ENCODE data around the gene BIVM. TPM values are rescaled to one million over a fixed set of nuclear protein-coding genes. Genes with fewer than 3 reads are reported as not detected.

Gene BIVM
- total RNA-seq (60.2 TPM), polyA plus RNA-seq (14.3 TPM)

DNA sequence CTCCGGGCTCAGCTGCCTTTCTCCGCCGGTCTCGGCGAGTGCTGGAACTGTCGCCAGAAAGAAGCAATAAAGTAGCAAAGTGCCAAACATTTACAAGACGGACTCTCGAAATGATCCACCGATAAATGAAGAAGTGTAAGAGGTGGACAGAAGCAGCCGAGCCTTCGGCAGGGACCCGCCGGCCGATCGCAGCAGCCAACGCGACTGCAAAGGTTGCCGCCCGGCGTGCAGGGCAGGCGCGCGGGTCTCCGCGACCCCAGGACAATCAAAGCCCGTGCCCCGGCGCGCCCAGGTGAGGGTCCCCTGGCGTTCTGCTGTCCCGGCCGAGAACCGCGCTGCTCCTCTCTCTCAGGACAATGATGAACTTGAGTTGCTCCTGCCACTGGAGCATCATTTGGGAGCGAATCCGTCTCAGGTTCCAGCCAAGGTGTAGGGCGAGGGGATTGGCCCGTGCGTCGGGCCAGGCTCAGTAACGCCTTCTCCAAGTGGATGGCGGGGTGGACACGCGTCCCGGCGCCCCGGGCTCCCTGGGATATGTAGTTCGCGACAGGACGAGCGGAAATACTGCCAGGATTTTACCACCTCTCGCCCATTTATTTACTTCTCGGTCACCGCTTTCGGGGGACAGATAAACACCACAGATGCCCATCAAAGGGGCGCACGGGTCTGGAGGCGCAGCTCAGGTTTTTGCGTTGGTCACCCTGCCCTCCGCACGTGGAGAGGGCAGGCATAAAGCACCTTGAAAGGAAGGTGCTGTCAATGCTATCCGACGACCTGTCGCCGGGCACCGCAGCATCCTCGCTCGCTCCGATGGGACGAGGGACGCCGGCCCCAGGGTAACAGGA, at the start of gene BIVM, which contains the start of gene POGLUT2:
BIVM (plus strand) TSS at position 539 of the 845 bp plus-strand sequence. CDS start 8,149 bp downstream, outside the sequence.
POGLUT2 (minus strand) TSS at position 396 of the 845 bp plus-strand sequence; CDS start at position 90, 306 bp downstream.
- DNase-seq (ENCODE audit: extremely low spot score): peak; percentile 85
- H3K27ac ChIP-seq (ENCODE audit: low read depth): peak within 1 kb of the TSS; percentile 18
- WGBS: under 1% methylated on average over 72 of the region's 72 CpGs
- H3K4me3 ChIP-seq (ENCODE audit: low read depth, low read length): peak within 1 kb of the TSS; percentile 90
- peaks cover 1% of the 10 kb centered on the region for H3K36me3 ChIP-seq (ENCODE audit: insufficient read depth)
- H3K4me1 ChIP-seq (ENCODE audit: insufficient read depth): no peaks in the 10 kb centered on the region

GRCh38 chr13:102751886-102752285, 47.0 kb upstream of the BIVM start:
- DNase-seq (ENCODE audit: extremely low spot score): no peak
- H3K4me3 ChIP-seq (ENCODE audit: low read depth, low read length): no peak overlapping the region
- 95% methylated on average over 3 of the region's 3 CpGs for WGBS
- no peaks in the 10 kb centered on the region for H3K4me1 ChIP-seq (ENCODE audit: insufficient read depth)
- no peaks in the 10 kb centered on the region for H3K36me3 ChIP-seq (ENCODE audit: insufficient read depth)
- no peak overlapping the region for H3K27ac ChIP-seq (ENCODE audit: low read depth)

DNA sequence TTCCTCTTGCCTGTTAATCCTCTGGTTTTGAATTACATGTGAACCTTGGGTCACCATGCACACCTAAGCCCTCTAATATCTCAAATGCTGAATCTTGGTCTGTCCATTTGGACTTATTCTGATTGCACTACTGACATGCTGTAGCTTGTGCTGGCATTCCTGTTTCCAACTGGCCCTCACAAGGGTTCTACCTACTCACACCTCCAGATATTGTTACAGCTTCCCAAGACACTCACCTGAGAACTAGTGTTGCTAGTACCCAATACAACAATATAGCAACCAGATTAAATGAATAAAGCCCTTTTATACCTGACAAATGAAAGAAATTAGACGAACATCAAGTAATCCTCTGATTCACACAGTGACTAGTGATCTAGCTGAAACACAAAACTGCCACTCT, 41.9 kb upstream of the BIVM start:
- Histone ChIP-seq H3K36me3 (ENCODE audit: insufficient read depth) (no peaks in the 10 kb centered on the region), H3K4me1 (ENCODE audit: insufficient read depth) (no peaks in the 10 kb centered on the region), H3K4me3 (ENCODE audit: low read depth, low read length) (no peak overlapping the region), H3K27ac (ENCODE audit: low read depth) (no peak overlapping the region)
- no peak for DNase-seq (ENCODE audit: extremely low spot score)
- 88% methylated on average over 1 of the region's 1 CpG for WGBS

GRCh38 chr13:102758842-102759241, 40.1 kb upstream of the BIVM start:
- DNase-seq (ENCODE audit: extremely low spot score): no peak
- WGBS: 85% methylated on average over 2 of the region's 2 CpGs
- H3K36me3 ChIP-seq (ENCODE audit: insufficient read depth): no peaks in the 10 kb centered on the region
- H3K4me3 ChIP-seq (ENCODE audit: low read depth, low read length): no peak overlapping the region
- no peak overlapping the region for H3K27ac ChIP-seq (ENCODE audit: low read depth)
- H3K4me1 ChIP-seq (ENCODE audit: insufficient read depth): no peaks in the 10 kb centered on the region

DNA sequence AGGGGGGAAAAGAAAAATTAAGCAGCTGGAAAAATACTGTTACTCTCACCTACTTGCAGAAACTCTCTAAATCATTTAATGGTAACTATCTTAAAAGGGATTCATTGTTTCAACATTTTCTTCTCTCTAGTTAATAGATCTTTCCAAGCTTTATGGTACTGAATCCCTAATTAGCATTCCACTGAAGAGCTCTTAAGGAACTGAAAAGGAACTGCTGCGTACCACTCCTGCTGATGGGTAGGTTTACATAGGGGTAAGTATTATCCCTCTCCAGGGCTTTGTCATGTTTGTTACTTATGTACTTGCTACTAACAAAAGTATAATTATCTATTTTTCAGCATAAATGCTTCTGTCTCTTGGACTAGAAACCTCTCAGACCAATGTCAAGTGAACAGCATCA, 37.8 kb upstream of the BIVM start:
- no peak for DNase-seq (ENCODE audit: extremely low spot score)
- Histone ChIP-seq H3K27ac (ENCODE audit: low read depth) (no peak overlapping the region), H3K4me1 (ENCODE audit: insufficient read depth) (no peaks in the 10 kb centered on the region), H3K4me3 (ENCODE audit: low read depth, low read length) (no peak overlapping the region), H3K36me3 (ENCODE audit: insufficient read depth) (no peaks in the 10 kb centered on the region)
- WGBS: 71% methylated on average over 1 of the region's 1 CpG

- H3K27ac ChIP-seq (ENCODE audit: low read depth): no peak overlapping the region
- H3K4me1 ChIP-seq (ENCODE audit: insufficient read depth): no peaks in the 10 kb centered on the region
- DNase-seq (ENCODE audit: extremely low spot score): no peak
- 89% methylated on average over 1 of the region's 1 CpG for WGBS
- no peak overlapping the region for H3K4me3 ChIP-seq (ENCODE audit: low read depth, low read length)
- H3K36me3 ChIP-seq (ENCODE audit: insufficient read depth): no peaks in the 10 kb centered on the region
Observed at GRCh38 chr13:102763741-102764140, 35.2 kb upstream of the BIVM start.

DNA sequence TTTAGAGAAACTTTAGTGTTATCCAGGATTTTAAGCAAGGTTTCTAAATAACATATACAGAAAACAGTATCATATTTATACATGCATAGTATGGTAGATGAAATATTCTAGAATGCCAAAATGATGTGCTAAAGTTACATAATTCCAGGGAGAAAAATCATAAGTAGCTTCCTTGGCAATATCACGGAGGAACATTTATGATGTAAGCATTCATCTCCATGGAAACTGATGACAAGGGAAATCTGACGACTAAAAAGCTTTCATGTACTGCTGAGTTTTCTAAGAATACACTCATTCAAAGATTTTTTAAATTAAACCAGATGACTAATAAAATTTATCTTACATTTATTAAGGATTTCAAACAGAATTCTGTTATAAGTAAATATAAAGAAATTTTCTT, 30.0 kb upstream of the BIVM start:
- 64% methylated on average over 2 of the region's 2 CpGs for WGBS
- Histone ChIP-seq H3K36me3 (ENCODE audit: insufficient read depth) (no peaks in the 10 kb centered on the region), H3K27ac (ENCODE audit: low read depth) (no peak overlapping the region), H3K4me3 (ENCODE audit: low read depth, low read length) (no peak overlapping the region), H3K4me1 (ENCODE audit: insufficient read depth) (no peaks in the 10 kb centered on the region)
- DNase-seq (ENCODE audit: extremely low spot score): no peak

DNA sequence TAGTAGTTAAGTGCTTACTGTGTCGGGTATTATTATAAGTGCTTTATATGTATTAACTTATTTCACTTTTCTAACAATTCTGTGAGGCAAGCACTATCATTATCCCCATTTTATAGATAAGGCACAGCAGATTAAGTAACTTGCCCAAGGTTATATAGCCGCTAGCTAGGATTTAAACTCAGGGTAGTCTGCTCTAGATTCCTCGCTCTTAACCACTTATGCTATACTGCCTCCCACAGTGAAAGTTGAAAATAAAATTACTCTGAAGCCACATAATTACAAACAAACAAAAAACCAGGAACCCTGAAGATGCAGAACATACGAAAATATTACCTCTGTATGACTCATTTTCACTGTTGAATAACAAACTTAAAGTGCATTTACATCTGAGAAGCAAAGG, 29.2 kb upstream of the BIVM start:
- no peak overlapping the region for H3K4me3 ChIP-seq (ENCODE audit: low read depth, low read length)
- no peak for DNase-seq (ENCODE audit: extremely low spot score)
- no peaks in the 10 kb centered on the region for H3K36me3 ChIP-seq (ENCODE audit: insufficient read depth)
- WGBS: 76% methylated on average over 4 of the region's 4 CpGs
- H3K27ac ChIP-seq (ENCODE audit: low read depth): no peak overlapping the region
- H3K4me1 ChIP-seq (ENCODE audit: insufficient read depth): no peaks in the 10 kb centered on the region

DNA sequence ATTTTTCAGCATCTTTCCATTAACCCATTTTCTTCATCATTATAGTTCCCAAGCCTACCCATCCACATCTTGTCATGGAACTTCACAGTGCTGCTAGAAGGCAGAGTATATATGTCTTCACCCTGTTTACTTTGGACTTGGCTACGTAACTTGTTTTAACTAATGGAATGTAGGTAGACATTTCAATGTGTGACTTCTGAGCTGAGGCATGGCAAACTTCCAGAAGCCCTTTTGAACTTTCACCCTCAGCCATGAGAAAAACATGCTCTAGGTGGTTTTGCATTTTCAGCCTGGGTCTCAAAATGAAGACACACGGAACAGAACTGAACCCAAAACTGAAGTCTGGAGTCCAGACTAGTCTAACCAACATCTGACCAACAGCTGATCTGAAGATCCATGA, 28.5 kb upstream of the BIVM start:
- Histone ChIP-seq H3K27ac (ENCODE audit: low read depth) (no peak overlapping the region), H3K4me3 (ENCODE audit: low read depth, low read length) (no peak overlapping the region), H3K4me1 (ENCODE audit: insufficient read depth) (no peaks in the 10 kb centered on the region), H3K36me3 (ENCODE audit: insufficient read depth) (no peaks in the 10 kb centered on the region)
- DNase-seq (ENCODE audit: extremely low spot score): no peak
- WGBS: 89% methylated on average over 2 of the region's 2 CpGs

- no peaks in the 10 kb centered on the region for H3K36me3 ChIP-seq (ENCODE audit: insufficient read depth)
- DNase-seq (ENCODE audit: extremely low spot score): no peak
- H3K4me3 ChIP-seq (ENCODE audit: low read depth, low read length): no peak overlapping the region
- no peaks in the 10 kb centered on the region for H3K4me1 ChIP-seq (ENCODE audit: insufficient read depth)
- H3K27ac ChIP-seq (ENCODE audit: low read depth): no peak overlapping the region
- WGBS: 92% methylated on average over 6 of the region's 6 CpGs
Observed at GRCh38 chr13:102771298-102772041, 27.4 kb upstream of the BIVM start.

DNA sequence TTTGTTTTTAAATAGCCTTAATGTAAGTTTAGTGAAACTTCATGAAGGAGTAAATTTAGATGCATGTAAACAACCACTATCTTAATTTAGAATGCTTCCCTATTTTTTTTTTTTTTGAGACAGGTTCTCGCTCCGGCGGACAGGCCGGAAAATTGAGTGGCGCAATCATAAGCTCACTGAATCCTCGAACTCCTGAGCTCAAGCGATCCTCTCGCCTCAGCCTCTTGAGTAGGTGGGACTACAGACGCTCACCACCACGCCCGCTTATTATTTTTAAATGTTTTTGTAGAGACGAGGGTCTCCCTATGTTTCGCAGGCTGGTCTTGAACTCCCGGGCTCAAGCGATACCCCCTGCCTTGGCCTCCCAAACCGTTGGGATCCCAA, 26.9 kb upstream of the BIVM start:
- Histone ChIP-seq H3K4me1 (ENCODE audit: insufficient read depth) (no peaks in the 10 kb centered on the region), H3K27ac (ENCODE audit: low read depth) (no peak overlapping the region), H3K4me3 (ENCODE audit: low read depth, low read length) (no peak overlapping the region), H3K36me3 (ENCODE audit: insufficient read depth) (no peaks in the 10 kb centered on the region)
- no peak for DNase-seq (ENCODE audit: extremely low spot score)
- WGBS: 94% methylated on average over 16 of the region's 16 CpGs

DNA sequence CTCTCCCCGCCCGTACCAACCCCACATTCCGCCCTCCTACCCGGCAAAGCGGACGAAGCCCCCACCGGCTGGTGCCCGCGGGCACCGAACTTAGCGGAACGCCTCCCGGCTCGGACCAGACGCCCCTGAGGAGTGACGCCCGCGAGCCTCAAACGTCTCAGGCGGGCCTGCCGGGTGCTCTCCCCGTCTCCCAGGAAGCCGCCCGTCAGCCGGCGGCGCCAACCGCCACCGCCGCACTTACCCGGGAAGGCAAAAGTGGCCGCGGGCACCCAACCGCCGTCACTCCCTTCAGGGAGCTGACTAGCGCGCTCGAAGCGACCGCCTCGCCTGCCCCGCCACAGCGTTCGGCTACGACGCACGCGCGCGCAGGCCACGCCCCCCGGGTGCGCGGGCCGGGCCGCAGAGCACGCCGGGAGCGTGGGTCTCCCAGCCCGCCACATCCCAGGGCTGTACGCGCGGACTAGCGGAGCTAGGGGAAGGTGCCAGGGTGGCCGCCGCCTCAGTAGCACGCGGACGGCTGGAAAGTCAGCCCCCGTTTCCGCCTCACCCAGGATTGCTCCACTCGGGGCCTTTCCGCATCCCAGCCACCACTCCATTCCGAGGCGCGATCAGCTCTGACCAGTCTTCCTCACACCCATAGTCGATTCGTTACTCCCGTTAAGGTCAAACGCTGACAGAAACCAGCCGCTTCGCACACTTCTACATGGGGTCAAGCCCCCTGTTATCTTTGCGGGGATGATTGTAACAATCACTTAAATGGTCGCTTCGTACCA, 25.3 kb upstream of the BIVM start, which contains the start of gene TEX30:
TEX30 (minus strand) TSS at position 346 of the 773 bp plus-strand sequence. CDS start 3,760 bp downstream, outside the sequence.
- peak; percentile 21 for DNase-seq (ENCODE audit: extremely low spot score)
- Histone ChIP-seq H3K36me3 (ENCODE audit: insufficient read depth) (no peaks in the 10 kb centered on the region), H3K4me1 (ENCODE audit: insufficient read depth) (no peaks in the 10 kb centered on the region), H3K4me3 (ENCODE audit: low read depth, low read length) (peak within 1 kb of the TSS; percentile 67), H3K27ac (ENCODE audit: low read depth) (peak within 1 kb of the TSS; percentile 66)
- 1% methylated on average over 85 of the region's 85 CpGs for WGBS

- H3K27ac ChIP-seq (ENCODE audit: low read depth): peak overlapping the region; percentile 66
- DNase-seq (ENCODE audit: extremely low spot score): no peak
- peak overlapping the region; percentile 67 for H3K4me3 ChIP-seq (ENCODE audit: low read depth, low read length)
- 67% methylated on average over 27 of the region's 27 CpGs for WGBS
- H3K4me1 ChIP-seq (ENCODE audit: insufficient read depth): no peaks in the 10 kb centered on the region
- H3K36me3 ChIP-seq (ENCODE audit: insufficient read depth): no peaks in the 10 kb centered on the region
Observed at GRCh38 chr13:102774214-102774568, 24.7 kb upstream of the BIVM start.
